Right lobe of liver (tissue), 6 donors: ENCODE results near the gene EVX1. TPM values are rescaled to one million over a fixed set of nuclear protein-coding genes. Genes with fewer than 3 reads are reported as not detected.

Experiments
- ATAC-seq, 4 donors: fragments of 200-7000 bp; cut with Tn5 transposase; one replicate each; pipeline ENCODE4 v1.9.1; 2020; ENCODE audit warnings: mild to moderate bottlenecking in 4 of 4, moderate library complexity in 4 of 4
- DNase-seq, 3 donors: peaks; one replicate each; pipeline ENCODE4 v3.0.0-alpha.2; 2020
- H3K27ac ChIP-seq, 3 donors: fragments of 200-600 bp; one replicate each; pipeline ENCODE4 v1.8.0; 2022
- H3K27me3 ChIP-seq, 2 donors: fragments of 200-600 bp; one replicate each; pipeline ENCODE4 v1.8.0; 2022
- H3K36me3 ChIP-seq, 4 donors: fragments of 200-600 bp; sonication (generic) in 1 of 4; one replicate each; pipeline versions ENCODE4 v1.5.1 to v1.8.0; 2017 to 2022; ENCODE audit warnings: control low read depth in 1 of 4
- H3K4me1 ChIP-seq, 4 donors: fragments of 200-600 bp; sonication (generic) in 1 of 4; one replicate each; pipeline versions ENCODE4 v1.5.1 to v1.8.0; 2017 to 2022; ENCODE audit warnings: control low read depth in 1 of 4
- H3K4me3 ChIP-seq, 3 donors: fragments of 200-600 bp; one replicate each; pipeline ENCODE4 v1.8.0; 2022
- H3K9me3 ChIP-seq, 4 donors: fragments of 200-600 bp; sonication (generic) in 1 of 4; one replicate each; pipeline versions ENCODE4 v1.5.1 to v1.8.0; 2017 to 2022; ENCODE audit warnings: control low read depth in 1 of 4
- POLR2A ChIP-seq: fragments of 450-650 bp; IDR thresholded peaks from one replicate; pipeline ENCODE4 v1.6.1; 2017; ENCODE audit warnings: antibody characterized with exemption, mild to moderate bottlenecking
- WGBS: methylation state at CpG from one replicate; pipeline ENCODE4 v1.1.6; 2018; ENCODE audit warnings: low coverage, low lambda C conversion rate; ENCODE audit not compliant: insufficient coverage; ENCODE audit errors: missing lambda C conversion rate; 5-methylcytosine and 5-hydroxymethylcytosine counted together
- intact Hi-C, 2 donors: fragments of 100-400 bp; cut with DNase I; formaldehyde crosslinking; loops; one replicate each; pipeline versions ENCODE4 v1.11.2 to v1.14.1; 2022
- total RNA-seq, 6 experiments: library from RNA; depleted of rRNA in 2 of 6; stranded (reverse); fragments of >200 nt in 2 of 6; fragmentation: NEBNext Ultra II Directional in 3 of 6; extraction: Animal tissue kit (Norgen Biotek cat#: 25700) in 3 of 6; gene quantifications; one replicate each; pipeline versions ENCODE4 v1.1.0 to v1.2.4, GENCODE V29; 2016 to 2023
- TF ChIP-seq, protein P1 (sequence below), 4 donors: fragments of 200-600 bp in 3 of 4; fragments of 450-650 bp in 1 of 4; IDR thresholded peaks; one replicate each; pipeline versions ENCODE4 v1.5.1 to v1.8.0; 2016 to 2022; ENCODE audit warnings: antibody characterized with exemption in 4 of 4, mild to moderate bottlenecking in 2 of 4
- donor health status: DM: no; HTN: yes; CAD: no.
- donor health status: DM: no; HTN: no; CAD: no.
- donor health status: DM: no; HTN: no; CAD: no.
- donor health status: DM: no; HTN: yes; CAD: no.
- donor health status: DM: no; HTN: yes; CAD: no.

Gene EVX1
- total RNA-seq, 6 experiments from 2014 or later = not detected

DNA sequence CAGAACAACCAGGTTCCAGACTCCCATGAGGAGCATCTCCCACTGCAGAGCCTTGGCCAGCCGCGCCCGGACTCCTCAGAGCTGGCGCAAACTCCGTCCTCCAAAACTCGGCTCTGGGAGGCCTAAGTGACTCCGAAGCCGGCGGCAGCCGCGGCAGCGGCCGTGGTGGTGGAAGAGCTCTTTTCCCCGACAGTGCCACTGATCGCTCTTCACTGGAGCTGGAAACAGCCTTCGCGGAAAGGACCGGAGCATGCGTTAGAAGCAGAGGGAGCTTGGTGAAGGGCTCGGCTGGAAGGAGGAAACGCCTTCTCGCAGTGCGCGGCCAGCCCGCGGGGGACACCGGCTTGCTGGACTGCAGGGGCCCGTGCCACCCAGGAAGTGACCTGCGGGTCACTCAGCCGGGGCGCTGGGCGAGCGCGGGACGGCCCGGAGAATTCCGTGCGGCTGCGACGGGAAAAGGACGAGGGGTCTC lies 37.7 kb upstream of the EVX1 start:
- Histone ChIP-seq H3K9me3 (no peaks in the 10 kb centered on the region), H3K27me3 (peaks cover 33 to 56% of the 10 kb centered on the region in 2 donors), H3K4me3 (no peak overlapping the region), H3K27ac (no peak overlapping the region), H3K36me3 (no peaks in the 10 kb centered on the region), H3K4me1 (peaks cover 0 to 25% (median 5%) of the 10 kb centered on the region in 4 donors)
- DNase-seq (peak in 1 of 3 donors; percentile 52), ATAC-seq (peak in 3 of 4 donors; percentile 7 to 13 (median 8))
- intact Hi-C loops = loop anchor here in 1 of 2 donors (10.0 kb wide), 1 partner anchor 820 kb away; no protein-coding TSS in a partner anchor
- TF ChIP-seq, protein P1, sequence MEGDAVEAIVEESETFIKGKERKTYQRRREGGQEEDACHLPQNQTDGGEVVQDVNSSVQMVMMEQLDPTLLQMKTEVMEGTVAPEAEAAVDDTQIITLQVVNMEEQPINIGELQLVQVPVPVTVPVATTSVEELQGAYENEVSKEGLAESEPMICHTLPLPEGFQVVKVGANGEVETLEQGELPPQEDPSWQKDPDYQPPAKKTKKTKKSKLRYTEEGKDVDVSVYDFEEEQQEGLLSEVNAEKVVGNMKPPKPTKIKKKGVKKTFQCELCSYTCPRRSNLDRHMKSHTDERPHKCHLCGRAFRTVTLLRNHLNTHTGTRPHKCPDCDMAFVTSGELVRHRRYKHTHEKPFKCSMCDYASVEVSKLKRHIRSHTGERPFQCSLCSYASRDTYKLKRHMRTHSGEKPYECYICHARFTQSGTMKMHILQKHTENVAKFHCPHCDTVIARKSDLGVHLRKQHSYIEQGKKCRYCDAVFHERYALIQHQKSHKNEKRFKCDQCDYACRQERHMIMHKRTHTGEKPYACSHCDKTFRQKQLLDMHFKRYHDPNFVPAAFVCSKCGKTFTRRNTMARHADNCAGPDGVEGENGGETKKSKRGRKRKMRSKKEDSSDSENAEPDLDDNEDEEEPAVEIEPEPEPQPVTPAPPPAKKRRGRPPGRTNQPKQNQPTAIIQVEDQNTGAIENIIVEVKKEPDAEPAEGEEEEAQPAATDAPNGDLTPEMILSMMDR (IDR thresholded peaks at IDR 0.05) = no peak
- TF ChIP-seq POLR2A = no peak
- WGBS = 0% methylated on average over 11 of the region's 41 CpGs

DNA sequence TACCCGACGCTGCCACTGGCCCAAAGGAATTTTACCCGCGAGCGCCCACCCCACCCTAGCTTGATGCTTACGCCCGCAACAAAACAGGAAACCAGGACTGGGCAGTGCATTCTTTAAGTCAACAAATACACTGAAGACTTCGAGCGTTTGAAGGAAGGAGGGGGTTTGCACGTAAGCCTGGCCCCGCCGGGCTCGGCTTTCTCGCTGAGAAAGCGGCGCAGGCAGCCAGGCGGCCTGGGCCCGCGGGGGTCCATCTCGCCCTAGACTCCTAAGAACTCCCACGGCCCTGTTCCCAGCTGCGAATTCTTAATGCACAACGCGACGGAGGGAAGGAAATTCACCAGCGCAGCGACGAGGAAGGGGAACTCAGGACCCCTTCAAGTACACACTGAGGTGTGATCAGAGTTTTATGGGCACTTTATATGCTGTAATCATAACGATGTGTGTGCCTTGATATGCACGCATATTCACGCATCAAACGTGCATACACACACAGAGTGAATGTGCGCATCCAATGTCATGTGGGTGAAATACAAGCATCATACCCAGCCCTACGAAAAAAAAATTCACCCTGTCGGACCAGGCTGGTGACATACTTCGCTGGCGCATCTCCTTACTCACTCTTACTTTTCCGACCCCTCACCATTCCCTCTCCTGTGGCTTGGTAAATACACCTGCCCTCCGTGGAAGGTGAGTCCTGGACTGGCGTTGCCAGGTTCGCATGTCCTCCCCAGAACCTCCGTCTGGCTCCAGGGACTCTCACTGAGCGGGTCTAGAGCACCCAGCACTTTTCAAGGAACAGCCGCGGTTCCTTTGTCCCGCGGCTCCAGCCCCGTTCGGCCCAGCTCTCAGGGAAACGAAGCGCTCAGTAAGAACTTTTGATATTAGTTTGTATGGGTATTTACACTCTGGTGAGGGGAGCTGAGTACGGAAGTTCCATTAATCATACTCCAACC lies 37.0 kb upstream of the EVX1 start:
- Histone ChIP-seq H3K36me3 (no peaks in the 10 kb centered on the region), H3K4me3 (no peak overlapping the region), H3K4me1 (peaks cover 0 to 20% (median 5%) of the 10 kb centered on the region in 4 donors), H3K27ac (no peak overlapping the region), H3K9me3 (no peaks in the 10 kb centered on the region), H3K27me3 (peaks cover 33 to 51% of the 10 kb centered on the region in 2 donors)
- 11% methylated on average over 48 of the region's 52 CpGs for WGBS
- no peak for TF ChIP-seq POLR2A
- TF ChIP-seq, protein P1 (IDR thresholded peaks at IDR 0.05) = no peak
- no peak for ATAC-seq
- intact Hi-C loops = loop anchor here in 1 of 2 donors (10.0 kb wide), 1 partner anchor 819 kb away; no protein-coding TSS in a partner anchor
- DNase-seq = peak in 1 of 3 donors; percentile 14

DNA sequence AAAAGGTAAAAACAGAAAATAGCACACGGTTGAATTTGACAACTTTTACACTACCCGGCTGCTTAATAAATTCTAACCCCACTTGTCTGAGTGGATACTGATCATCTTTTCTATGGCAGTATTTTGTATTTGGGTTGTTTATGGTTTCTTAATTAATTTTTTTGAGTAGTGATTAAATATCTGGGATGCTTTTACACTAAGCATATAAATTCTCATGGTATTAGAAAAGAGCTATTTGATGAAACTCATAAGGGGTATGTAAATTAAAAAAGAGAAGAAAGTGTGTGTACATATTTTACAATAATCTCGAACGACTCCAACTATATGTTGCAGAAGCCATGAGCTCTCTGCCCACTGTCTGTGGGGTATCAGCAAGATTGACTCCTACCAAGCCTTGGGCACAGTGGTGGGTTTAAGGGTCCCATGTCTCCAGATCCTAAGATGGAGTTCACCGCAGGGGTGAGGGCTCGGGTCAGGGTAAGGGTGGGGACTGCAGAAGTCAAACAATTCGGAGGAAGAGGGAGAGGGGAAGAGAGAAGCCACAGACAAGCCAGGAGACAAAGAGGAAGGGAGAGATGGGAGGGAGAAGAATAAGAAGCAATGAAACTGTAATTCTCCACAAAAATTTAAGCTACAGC lies 35.1 kb upstream of the EVX1 start:
- 32% methylated on average over 6 of the region's 7 CpGs for WGBS
- no peak for DNase-seq

DNA sequence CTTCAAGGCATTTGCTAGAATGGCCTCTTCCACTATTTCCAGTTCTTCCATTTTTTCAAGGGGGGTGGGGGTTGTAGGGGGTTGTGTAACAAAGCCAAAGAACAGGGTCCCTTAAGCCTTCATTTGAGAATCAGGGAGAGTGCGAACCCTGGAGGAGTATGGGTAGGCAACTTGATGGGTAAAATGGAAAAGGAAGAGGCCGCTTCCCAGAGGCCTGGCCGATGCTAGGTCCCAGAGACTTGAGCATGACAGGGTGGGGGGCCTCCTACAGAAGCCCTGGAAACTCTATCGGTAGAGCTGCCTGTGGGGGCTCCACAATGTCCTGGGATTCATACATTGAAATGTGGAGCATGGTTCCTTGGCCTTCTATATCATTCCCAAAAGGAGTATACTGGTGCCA lies 33.6 kb upstream of the EVX1 start:
- H3K27me3 ChIP-seq = peaks cover 25 to 47% of the 10 kb centered on the region in 2 donors
- H3K4me1 ChIP-seq = peaks cover 0 to 20% (median 3%) of the 10 kb centered on the region in 4 donors
- no peaks in the 10 kb centered on the region for H3K9me3 ChIP-seq
- DNase-seq = no peak
- ATAC-seq = no peak
- 80% methylated on average over 1 of the region's 4 CpGs for WGBS
- no peak overlapping the region for H3K27ac ChIP-seq
- no peak overlapping the region for H3K4me3 ChIP-seq
- no peaks in the 10 kb centered on the region for H3K36me3 ChIP-seq
- intact Hi-C loops = loop anchor here in 1 of 2 donors (10.0 kb wide), 1 partner anchor 816 kb away; no protein-coding TSS in a partner anchor
- no peak for TF ChIP-seq POLR2A
- TF ChIP-seq, protein P1 (IDR thresholded peaks at IDR 0.05) = no peak

More for the DNA sequence above, 35.1 kb upstream of the EVX1 start:
- no peak overlapping the region for H3K27ac ChIP-seq
- no peaks in the 10 kb centered on the region for H3K9me3 ChIP-seq
- H3K36me3 ChIP-seq = no peaks in the 10 kb centered on the region
- peaks cover 0 to 14% (median 3%) of the 10 kb centered on the region in 4 donors for H3K4me1 ChIP-seq
- no peak overlapping the region for H3K4me3 ChIP-seq
- intact Hi-C loops = loop anchor here in 1 of 2 donors (10.0 kb wide), 1 partner anchor 817 kb away; no protein-coding TSS in a partner anchor
- no peak for ATAC-seq
- TF ChIP-seq, protein P1 (IDR thresholded peaks at IDR 0.05) = no peak
- TF ChIP-seq POLR2A = no peak
- H3K27me3 ChIP-seq = peaks cover 26 to 44% of the 10 kb centered on the region in 2 donors
